GM19035 (cell line): ENCODE data around the gene OR51E1.
A peak's percentile ranks its signal among the peaks of the same experiment; 100 is the strongest.

Experiments
- ATAC-seq: cut with Tn5 transposase; IDR thresholded peaks from one replicate; pipeline ENCODE4 v1.9.1; 2021; ENCODE audit not compliant: unreplicated experiment

The OR51E1 gene, protein sequence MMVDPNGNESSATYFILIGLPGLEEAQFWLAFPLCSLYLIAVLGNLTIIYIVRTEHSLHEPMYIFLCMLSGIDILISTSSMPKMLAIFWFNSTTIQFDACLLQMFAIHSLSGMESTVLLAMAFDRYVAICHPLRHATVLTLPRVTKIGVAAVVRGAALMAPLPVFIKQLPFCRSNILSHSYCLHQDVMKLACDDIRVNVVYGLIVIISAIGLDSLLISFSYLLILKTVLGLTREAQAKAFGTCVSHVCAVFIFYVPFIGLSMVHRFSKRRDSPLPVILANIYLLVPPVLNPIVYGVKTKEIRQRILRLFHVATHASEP

DNA sequence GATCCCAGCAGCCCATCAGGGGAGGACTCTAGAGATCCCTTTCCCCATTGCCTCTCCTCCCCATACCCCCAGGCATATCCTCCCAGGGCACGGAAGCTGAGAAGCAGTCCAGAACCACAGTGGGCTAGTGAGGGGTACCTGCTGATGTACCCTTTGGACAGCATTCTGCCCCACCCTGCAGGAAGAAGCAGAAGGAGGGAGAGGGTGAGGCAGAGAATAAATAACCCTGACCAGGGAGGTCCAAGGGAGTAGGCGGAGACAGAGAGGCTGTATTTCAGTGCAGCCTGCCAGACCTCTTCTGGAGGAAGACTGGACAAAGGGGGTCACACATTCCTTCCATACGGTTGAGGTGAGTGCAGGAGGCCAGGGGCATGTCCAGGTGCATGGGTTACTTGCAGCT is at the start of gene OR51E1:
OR51E1 (plus strand) TSS at position 301 of the 400 bp plus-strand sequence. CDS start 8,545 bp downstream, outside the sequence.
- ATAC-seq: no peak

DNA sequence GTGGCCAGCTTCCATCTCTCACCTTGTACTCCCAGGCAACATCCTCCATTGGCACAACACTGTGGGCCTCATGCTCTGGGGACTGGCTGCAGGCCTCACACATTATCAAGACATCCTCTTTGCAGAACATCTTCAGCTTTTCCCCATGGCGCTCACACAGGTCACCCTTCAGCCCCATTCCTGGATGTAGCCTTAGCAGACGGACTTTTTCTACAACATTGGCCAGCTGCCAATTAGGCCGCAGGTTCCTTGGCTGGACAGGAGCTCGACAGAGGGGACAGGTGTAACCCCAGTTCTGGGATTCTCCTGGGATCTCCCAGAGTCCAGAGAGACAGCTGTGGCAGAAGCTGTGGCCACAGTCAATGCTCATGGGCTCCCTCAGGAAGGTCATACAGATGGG is 38.7 kb upstream of the OR51E1 start:
- ATAC-seq: no peak

DNA sequence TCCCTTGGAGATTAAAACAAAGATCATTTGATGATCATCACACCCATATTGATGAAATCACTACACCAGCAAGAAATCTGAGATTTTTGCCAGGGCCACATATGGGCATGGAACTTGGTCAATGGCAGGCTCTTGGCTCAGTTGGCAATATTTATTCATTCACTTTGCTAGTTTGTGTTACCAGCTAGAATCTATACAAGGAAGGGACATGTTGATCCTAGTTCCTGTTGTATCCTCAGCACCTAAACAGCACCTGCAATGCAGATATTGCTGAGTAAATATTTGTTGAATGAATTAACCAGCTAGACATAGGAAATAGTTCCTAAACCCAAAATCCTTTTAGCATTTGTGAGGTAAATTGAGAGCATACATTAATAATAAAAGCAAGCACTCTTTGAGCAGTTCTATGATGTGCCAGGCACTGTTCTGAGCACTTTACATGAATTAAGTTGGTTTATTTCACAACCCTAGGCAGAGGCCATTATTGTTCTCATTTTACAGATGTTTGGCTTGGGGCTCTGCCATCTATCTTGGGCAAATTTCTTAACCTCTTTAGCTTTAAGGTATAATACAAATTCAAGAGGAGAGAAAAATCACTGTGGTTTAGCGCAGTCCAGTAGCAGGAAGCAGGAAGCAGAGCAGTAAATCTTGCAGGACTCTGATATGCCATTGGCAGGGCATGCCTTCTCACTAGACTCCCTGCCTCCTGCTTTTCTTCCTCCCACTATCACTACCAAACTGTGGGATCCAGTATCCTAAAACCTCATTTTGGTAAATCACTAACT is 37.4 kb upstream of the OR51E1 start:
- ATAC-seq: no peak

DNA sequence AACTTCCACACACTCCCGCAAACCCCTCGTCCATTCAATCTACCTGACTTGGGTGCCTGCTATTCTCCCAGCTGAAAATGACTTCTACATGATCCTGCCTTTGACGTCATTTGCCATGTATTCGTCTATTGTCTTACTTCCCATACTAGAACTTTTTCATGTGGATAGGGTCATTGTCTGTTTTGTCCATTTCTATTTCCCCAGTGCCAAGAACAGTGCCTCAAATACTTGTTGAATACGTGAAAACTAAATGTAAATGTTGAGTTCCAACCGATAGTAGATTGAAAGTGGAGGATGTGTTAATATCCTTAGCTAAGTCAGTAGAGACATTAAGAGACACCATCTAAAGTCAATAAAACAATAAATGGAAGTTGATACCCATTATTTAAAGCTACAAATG is 36.7 kb upstream of the OR51E1 start:
- no peak for ATAC-seq

DNA sequence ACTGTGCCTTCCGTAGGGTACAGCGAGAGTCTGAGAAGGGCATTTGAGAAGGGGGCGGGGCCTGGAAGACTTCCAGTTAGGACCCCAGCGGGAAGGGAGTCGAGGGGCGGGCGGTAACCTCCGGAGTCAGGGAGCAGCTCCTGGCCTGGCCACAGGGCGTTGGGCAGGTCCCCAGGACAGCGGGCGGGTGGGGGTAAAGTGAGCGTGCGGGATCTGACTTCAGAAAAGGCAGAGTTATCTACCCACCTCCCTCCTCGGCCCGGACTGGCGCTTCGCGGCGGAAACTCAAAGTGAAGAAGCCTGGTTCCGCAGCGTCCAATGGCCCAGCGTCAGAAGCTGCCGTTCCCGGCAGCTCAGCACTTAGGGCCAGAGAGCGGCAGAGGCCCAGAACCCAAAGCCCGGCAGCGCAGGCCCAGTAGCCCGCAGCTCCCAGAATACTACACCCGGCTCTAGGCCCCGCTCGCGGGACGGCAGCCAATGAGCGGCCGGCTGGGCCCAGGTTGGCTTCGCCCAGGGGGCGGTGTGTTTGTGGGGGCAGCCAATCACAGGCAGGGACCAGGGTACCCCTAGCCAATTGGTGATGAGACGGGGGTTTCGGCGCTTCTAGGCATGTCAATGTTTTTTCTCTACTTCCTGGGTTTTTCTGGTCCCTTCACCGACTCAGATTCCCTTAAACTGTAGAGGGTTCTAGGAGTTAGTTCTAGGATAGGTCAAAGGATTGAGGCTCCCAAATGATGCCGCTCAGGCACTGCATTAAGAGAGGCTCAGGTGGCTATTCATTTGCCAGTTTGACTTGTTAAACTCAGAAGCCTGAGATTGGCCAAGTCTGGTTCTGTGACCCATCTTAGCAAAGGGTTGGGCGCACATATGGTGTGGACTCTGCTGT is 35.8 kb upstream of the OR51E1 start, which contains the start of gene TRIM68:
TRIM68 (minus strand) TSS at position 451 of the 886 bp plus-strand sequence. CDS start 2,727 bp downstream, outside the sequence.
- ATAC-seq: peak; percentile 100

DNA sequence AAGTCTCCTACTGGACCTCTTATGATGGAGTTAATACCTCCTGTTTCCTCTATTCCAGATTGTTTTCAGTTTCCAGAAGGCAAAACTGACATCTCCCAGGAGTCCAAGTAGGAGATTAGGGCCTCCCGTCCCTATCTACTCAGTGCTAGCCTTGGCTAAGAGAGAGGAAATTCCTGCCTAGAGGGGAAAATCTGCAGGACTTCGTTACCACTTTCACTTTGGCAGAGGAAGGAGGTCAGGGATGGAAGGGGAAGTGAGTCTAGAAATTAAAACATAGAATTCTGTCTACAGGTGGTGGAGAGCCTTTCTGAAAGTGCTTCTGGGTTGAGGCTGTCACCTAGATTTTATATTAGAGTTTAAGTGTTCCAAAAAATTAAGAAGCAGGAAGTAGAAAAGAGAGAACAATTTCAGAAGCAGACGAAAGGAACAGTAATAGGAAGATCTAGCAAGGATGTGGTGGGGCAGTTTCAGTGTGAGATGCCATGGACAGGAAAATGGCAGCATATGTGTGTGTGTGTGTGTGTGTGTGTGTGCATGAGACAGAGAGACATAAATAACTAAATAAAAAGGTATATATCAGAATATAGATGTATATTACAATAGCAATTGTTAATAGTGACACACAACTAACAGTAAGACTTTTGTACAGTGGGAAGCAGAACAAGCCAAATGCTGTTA is 33.4 kb upstream of the OR51E1 start:
- ATAC-seq: no peak

DNA sequence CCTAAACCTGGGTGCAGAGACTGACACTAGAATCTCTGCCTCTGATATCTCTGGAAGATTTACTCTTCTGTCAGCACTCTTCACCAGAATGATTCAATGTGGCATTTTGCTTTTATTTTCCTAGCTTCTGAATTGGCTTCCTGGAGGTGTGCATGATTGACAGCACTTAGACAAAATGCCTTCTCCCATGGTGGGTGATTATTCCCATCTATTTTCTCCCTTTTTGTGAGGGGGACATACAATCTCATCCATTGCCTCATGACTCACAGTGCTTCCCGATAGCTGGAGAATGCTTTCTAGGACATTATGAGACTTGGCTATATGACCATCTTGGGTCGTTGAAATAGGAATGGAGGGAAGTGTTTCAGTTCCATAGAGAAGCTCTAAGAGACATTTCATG is 31.8 kb upstream of the OR51E1 start:
- no peak for ATAC-seq

DNA sequence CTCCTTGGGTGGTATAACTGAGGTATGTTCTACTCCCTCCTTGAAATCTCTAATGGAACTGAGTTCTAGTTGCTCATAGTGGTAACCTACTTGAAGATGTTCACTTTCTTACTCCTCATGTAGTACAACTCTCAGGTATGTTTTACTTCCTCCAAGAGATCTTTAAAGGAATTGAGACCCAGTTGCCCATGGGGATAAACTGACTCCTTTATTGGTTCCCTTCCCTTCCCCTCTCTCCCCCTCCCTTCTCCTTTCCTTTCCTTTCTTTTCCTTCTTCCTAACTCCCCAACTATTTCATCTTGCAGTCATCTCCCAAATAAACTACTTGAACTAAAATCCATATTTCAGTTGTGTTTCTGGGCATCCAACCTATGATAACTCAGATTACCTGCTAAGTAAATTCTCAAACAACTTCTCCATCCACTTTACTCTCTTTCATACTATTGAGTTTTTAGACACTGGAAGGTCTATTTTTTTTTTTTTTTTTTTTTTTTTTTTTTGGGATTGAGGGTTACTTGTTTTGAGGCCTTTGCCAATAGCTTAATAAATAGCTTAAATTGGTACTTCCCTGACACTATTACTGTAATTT is 27.8 kb upstream of the OR51E1 start:
- ATAC-seq: no peak

DNA sequence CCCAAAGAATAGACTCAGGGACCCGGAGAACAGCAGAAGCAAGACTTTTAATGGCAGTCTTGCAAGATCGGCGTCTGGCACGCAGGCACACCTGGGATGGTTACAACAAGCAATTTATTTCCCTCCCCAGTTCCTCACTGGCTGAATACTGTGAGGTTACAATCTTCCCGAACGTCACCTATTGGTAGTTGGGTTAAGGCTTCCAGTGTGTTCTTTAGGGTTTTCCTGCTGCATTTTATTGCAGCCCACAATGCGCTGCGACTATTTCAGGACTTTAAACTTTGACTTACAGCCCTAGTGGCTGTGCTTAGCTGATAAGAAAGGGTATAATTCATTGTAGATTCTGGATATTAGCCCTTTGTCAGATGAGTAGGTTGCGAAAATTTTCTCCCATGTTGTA is 24.3 kb upstream of the OR51E1 start:
- no peak for ATAC-seq

DNA sequence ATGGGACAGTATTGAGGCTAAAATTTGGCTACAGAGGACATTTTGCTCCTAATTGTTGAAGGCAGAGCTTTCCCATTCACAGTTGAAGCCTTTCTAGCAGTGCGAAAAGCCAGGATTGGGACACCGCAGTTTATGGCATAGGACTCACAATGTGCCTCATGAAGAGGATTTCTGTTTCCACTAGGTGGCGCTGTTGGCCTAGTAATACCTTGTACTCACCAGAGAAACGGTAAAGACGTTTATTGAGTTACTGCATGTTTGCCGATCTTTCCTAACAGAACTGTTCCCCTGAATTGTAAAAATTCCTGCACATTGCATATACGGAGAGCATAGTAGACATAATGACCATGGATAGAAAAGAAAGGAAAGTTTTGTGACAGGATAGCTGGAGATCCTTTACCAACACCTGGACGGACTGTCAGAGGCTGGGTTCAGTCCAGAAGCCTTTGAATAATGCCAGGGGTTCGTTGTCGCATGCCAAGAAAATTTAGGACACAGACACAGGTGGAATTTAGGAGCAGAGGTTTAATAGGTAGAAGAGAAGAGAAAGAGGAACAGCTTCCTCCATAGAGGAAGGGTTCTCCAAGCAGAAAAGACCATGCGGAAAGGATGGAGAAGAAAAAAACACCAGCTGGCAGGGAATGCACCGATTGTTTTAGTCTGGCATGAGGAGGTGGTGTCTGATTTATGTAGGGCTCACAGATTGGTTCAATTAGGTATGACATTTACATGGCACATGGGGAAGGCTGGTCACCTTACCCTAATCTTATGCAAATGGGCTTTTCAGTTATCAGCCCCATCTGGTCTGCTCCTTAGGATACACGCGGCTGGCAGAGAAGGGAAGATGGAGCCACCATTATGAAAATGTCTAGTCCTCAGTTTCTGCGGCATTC is 17.3 kb upstream of the OR51E1 start:
- ATAC-seq: no peak

DNA sequence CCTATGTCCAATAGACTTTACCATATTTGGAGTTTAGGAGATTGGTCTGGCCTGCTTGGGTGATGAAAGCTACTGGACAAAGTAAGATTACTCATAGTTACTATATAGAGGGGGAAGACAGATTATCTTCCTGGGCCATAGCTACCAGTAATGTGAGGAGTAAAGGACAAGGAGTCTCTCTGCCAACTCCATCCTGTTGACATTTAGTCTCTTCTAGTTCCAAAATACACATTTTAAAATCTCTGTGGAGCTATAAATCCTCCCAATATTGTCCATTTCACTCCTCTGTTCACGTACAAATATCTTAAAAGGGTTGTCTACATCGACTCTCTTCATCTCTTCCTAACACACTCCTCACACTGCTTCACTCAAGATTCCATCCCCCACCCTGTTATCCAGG is 7.6 kb upstream of the OR51E1 start:
- no peak for ATAC-seq

DNA sequence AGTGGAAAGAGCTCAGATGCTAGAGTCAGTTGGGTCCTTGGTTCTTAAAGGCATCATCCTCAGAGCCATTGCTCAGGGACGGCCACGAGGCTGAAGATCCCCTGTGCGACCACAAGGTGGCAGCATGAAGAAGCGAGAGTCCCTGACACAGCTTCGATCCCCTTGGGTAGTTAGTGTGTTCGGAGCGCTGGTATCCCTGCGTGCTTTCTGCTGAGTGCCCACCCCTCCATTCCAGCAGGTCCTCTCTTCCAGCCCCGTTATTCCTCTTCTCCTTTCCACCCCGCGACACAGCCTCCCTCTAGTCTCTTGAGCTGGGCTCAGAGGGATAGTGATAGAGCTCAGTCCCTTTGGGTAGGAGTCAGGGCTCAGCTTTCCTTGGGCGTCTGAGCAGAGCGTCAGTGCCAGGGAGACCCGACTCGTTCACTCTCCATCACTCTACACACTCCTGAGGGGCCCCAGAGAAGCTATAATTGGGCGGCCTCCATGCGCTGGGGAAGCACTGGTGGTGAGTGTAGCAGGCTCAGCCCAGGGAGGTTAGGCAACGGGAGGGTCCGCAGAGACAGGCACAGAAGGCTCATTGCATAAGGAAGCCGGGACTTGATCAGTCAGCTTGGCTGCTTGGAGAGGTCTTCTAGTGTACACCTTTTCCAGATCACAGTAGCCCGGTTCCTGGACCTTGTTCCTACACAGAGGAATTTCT is 6.7 kb upstream of the OR51E1 start, which contains the start of gene OR51D1:
OR51D1 (plus strand) TSS at position 516 of the 700 bp plus-strand sequence. CDS start 2,314 bp downstream, outside the sequence.
- ATAC-seq: peak; percentile 98

DNA sequence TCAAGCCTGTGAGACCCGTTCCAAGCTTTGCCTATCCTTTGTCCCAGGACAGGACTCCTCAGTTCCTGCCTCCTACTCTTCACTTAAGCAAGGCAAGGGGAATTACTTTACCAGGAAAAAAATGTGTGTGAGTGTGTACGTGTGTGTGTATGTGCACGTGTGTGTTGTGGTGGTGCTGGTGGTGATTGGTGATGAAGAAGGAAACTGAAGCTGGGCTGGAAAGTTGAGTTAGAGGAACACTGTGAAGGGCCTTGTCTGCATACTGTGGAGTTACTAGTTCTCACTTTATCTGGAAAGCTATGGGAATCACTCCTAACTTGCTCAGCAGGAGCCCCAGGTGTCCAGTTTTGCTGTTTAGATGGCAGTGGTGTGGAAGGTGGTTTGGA is 6.1 kb upstream of the OR51E1 start:
- no peak for ATAC-seq

DNA sequence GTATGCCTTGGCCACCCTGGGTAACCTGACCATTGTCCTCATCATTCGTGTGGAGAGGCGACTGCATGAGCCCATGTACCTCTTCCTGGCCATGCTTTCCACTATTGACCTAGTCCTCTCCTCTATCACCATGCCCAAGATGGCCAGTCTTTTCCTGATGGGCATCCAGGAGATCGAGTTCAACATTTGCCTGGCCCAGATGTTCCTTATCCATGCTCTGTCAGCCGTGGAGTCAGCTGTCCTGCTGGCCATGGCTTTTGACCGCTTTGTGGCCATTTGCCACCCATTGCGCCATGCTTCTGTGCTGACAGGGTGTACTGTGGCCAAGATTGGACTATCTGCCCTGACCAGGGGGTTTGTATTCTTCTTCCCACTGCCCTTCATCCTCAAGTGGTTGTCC is 3.9 kb upstream of the OR51E1 start:
- ATAC-seq: no peak

DNA sequence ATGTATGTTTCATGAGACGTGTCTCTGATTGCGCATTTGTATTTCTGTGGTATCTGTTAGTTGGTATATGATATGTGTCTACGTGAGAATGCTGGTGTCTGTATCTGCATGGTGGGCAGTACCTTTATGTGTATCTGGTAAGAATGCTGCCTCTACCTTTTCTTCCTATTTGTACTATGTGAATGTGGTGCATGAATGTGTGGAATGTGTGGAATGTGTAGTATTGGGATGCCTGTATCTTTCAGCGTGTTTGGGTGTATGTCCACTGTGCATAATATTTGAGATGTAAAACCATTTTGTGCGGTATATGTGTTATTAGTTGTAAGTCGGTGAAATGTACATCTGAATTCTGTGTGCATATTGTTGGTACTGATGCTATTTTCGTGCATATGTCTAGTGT is 2.3 kb upstream of the OR51E1 start:
- no peak for ATAC-seq

DNA sequence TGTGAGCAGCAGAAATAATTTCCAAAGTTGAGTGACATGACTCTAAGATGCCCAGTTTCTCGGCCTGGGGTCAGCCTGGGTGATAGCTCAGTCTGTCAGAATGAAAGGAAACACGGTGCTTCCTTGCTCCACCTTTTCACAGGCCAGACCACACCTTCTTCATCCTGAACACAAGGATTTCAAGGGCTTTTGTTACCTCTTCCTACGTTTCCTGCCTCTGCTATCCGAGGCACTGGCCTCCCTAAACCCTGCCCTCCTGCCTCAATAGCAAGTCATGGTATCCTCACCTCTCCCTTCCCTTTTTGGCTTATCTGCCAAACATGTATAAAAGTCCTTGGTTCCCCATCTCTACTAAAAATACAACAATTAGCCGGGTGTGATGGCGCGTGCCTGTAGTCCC is 1.7 kb upstream of the OR51E1 start:
- no peak for ATAC-seq

DNA sequence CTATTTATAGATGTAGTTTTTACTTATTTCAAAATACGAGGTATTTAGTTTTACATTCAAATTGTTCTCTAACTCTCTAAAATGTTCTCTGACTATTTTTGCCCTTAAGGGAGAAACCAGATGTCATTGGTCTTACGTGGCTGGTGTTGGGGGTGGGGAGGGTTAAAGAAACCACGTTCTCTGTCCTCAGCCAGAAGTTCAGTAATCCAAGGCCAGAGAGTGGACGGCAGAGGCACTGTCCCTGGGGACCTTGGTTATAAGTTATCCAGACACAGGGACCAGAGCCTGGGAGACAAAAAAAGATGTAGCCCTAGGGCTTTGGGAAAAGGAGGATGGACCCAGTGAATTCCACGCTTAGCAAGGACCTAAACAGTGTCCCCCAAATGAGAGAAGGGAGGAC is 706 bp upstream of the OR51E1 start:
- no peak for ATAC-seq

DNA sequence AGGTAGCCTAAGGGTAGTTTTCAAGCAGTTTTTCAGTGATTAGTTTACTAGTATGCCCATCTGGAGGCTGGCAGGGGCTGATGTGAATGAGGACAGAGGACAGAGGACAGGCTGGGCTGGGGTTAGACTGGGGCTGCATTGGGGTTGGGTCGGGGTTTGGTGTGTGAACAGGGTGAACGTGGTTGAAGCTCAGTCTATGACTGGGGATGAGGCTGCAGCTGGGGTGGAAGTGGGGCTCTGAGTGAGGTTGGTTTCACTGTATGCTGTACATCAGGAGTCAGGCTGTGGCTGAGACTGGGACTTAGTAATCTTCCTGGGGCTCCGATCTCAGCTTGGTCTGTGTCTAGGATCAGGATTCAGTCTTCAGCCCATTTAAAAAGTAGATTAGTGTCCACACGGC is 451 bp downstream of the OR51E1 start:
- no peak for ATAC-seq

DNA sequence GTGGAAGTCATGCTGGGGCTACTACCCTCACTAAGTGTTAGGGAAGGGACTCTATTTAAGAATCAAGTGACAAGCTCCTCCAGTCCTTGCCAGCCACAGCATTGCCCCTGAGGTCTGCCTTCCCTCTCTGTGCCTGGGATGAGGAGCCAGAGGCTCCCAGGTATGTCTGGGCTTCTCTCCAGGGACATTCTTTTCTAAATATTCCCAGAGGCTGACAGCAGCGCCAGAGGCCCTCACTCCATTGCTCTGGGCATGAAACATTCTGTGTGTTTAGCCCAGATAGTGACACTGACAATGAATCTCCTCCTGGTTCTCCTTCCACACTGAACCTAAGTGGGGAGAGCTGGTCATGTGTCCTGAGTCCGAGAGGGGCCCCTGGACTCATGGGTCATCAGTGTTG is 2.2 kb downstream of the OR51E1 start:
- no peak for ATAC-seq
